ENCODE data around the gene PCED1B.
"Not testable (repeated sequence)": the region's sequence is repeated elsewhere in the genome, so short reads cannot be mapped to it uniquely, and the experiment has no call there.

PCED1B gene

DNA sequence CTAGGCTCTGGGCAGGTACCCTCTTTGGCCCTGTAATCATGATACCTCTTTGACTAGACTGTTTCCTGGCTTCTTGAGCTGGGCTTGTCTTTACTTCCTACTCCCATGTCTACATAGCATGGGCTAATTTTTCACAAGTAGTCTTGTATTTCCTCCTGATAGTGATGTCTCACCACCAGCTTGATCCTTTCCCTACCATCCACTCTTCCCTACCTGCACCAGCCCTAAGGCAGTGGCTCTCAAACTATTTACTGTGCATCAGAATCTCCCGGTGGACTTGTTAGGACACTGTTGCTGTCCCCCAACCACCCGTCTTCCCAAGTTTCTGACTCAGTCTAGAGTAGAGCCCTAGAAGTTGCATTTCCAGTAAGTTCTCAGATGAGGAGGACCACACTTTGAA lies 163.0 kb downstream of the PCED1B start:
- no peak for DNase-seq

DNA sequence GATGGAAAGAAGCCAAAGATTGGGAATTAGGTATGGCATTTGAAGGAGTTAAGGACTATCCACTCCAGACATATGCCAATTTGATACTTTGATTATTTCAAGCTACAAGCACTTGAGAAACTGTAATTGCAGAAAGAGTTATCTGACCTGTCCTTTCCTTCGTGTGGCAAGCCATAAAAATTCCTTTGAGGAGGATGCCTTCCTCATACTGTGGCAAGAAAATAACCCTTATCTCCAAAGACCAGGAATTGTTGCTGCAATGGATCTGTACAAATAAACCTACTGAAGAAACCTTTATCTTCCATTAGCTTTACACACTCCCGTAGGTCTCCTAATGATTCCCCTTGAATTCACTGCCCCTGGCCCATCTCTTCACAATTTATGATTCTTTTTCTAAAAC lies 165.4 kb downstream of the PCED1B start:
- DNase-seq: no peak

DNA sequence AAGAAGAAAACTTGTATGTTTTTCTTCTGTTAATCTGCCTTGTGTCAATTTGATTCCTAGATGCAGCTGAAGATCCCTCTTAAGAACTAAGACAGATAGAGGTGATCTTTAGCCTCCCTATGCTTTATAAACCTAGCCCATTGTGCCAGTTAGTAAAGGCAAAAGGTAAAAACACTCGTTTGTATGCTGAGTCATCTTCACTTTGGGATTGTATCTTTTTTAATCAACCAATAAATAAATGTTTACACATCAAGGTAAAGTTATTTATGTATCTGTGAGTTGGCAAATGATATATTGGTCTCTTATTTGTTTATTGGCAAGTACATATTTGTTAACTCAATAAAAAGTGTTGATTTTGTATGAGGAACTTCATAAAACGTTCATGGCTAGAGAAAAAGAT lies 166.2 kb downstream of the PCED1B start:
- no peak for DNase-seq

DNA sequence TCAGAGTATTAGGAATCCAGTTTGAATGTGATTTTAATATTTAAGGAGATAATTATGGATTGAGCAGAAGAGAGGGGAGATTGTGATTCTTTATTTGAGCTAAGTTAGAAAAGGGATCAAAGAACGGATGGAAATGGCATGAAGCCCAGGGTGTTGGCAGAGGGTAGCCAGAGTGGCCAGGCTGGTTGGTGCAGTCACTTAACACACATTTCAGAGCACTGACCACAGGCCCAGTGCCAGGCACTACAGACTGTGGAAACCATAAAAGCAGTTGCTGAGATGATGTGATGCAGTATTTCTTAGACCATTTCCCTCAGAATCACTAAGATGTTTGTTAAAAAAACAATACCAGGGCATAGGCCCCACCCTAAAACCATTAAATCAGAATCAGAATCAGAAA lies 168.0 kb downstream of the PCED1B start:
- no peak for DNase-seq

DNA sequence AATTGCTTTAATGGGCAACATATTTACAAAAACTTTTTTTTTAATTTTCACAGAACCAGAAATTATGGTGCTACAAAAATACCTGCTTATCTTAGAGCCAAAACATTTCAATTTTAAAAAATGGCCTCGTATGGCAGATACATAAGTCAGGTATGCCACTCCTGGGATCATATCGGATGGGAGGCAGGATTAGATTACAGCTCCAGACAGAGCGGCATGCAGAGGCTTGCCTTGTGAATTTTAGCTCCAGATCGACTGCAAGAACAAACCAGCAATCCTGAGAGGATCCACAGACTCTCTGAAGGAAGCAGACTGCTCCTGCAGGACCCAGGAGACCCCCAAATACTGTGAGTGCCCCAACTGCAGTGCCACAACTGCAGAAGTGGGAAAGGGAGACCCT lies 169.7 kb downstream of the PCED1B start:
- DNase-seq: no peak

DNA sequence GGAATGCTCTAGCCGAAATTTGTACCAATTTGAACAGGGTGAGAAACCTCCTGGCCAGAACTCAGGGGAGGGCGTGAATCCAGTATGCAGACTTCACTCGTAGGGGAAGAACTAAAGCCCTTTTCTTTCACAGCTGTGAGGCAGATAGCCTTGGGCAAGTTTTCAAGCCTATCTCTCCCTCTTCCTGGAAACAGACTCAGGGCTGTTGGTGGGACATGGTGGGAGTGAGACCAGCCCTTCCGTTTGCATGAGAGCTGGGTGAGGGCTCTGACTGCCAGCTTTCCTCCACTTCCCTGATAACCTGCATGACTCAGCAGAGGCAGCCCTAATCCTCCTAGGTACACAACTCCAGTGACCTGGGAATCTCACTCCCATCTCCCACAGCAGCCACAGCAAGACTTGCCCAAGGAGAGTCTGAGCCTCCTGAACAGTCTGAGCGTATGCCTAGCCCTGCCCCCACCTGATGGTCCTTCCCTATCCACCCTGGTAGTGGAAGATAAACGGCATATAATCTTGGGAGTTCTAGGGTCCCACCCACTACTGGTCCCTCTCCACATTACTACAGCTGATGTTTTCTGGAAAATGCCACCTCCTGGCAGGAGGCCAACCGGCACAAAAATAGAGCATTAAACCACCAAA lies 170.4 kb downstream of the PCED1B start:
- DNase-seq: no peak

DNA sequence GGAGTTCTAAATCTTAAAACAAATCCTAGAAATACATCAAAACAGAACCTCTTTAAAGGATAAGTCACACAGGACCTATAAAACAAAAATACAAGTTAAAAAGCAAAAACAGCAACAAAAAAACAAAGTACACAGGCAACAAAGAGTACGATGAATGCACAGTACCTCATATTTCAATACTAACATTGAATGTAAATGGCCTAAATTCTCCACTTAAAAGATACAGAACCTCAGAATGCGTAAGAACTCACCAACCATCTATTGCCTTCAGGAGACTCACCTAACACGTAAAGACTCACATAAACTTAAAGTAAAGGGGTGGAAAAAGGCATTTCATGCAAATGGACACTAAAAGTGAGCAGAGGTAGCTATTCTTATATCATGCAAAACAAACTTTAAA lies 172.5 kb downstream of the PCED1B start:
- DNase-seq: no peak

DNA sequence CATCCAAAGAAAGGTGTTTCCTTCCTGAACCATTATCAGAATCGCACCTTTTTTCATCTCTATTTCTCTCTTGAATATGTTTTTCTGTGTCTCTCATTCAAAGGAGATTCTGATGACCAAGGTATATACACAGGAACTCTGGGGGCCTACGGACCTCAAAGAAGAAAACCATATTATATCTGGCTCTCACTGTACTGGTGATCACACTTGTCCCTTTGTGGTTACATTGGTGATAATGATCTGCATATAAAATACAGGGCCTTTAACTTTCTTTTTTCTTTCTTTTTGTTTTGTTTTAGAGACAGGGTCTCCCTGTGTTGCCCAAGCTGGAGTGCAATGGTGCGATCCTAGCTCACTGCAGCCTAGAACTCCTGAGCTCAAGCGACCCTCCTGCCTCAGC lies 185.5 kb downstream of the PCED1B start:
- DNase-seq: no peak

DNA sequence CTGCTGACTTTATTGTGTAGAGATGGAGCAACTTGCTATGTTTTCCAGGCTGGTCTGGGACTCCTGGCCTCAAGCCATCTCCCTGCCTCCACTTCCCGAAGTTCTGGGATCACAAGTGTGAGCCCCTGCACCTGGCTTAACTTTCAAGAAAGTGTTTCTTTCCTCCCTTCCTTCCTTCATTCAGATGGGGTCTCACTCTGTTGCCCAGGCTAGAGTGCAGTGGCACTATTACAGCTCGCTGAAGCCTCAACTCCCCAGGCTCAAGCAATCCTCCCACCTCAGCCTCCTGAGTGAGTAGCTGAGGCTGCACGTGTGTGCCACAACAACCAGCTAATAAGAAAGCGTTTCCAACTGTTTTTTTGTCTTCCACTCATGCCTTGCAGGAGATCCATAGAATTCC lies 186.0 kb downstream of the PCED1B start:
- DNase-seq: no peak

DNA sequence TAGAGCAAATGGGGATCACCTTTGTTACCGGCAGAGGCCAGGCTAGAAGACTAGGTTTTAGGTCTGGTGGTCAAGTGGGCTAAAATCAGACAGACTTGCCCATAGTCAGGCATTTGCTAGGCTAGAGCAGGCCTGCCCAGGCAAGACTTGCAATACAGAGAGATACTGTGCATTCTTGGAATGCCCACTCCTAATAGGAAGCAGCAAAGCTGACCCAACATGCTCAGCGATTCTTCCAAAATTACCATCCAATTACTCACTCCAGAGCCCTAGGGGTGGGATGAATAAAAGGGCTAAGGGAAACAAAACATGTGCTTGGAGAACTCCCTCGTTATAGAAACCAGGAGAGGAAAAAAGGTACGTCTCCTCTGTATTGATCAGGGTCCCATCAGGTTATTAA lies 188.2 kb downstream of the PCED1B start:
- peak; percentile 44 for DNase-seq

DNA sequence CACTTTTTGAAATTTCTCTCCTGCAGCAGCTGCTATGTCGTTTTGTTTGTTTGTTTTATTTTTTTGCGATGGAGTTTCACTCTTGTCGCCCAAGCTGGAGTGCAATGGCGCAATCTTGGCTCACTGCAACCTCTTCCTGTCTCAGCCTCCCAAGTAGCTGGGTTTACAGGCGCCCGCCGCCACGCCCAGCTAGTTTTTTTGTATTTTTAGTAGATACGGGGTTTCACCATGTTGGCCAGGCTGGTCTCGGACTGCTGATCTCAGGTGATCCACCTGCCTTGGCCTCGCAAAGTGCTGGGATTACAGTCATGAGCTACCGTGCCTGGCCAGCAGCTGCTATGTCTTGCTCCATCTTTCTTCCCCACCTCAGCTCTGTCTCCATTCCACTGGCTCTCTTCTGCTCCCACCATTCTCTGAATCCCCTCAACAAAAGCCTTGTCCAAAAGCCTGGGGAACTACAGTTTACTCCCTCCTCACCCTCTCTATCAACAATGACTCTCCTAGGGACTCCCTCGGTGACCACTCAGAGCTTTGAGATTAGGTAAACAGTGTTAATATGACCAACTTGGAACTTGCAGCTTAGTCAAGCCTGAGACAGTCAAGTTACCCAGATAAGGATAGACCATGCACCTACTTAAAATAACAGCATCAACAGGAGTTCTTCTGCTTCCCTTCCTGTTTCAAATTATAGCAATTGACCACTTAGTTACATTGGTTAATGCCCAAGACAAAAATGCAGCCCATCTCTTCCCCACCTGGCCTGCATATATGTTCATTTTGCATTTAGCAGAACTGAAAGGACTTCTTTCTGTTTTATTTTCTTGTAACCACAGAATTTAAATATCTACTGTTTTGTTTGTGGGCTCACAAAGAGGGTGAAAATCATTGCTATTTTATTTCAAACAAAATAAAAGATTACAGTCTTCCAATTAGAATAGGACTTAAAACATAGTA lies 189.4 kb downstream of the PCED1B start:
- no peak for DNase-seq

DNA sequence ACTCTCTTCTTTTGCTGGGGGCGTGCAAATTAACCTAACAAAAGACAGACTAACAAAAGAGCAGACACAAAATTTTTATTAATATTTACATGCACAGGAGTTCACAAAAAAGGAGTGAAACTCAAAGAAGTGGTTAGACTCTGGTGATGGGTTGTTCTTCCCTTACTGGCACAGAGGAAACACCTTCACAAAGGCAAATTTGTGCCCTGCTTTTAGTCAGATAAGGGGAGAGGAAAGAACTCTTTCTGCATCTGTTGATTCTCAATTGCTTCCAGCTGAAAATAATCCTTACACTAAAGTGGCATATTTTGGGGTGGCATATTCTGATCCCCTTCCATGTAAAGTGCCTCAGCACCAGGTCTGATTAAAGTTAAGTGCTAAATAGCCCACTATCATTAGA lies 190.5 kb downstream of the PCED1B start:
- DNase-seq: no peak

DNA sequence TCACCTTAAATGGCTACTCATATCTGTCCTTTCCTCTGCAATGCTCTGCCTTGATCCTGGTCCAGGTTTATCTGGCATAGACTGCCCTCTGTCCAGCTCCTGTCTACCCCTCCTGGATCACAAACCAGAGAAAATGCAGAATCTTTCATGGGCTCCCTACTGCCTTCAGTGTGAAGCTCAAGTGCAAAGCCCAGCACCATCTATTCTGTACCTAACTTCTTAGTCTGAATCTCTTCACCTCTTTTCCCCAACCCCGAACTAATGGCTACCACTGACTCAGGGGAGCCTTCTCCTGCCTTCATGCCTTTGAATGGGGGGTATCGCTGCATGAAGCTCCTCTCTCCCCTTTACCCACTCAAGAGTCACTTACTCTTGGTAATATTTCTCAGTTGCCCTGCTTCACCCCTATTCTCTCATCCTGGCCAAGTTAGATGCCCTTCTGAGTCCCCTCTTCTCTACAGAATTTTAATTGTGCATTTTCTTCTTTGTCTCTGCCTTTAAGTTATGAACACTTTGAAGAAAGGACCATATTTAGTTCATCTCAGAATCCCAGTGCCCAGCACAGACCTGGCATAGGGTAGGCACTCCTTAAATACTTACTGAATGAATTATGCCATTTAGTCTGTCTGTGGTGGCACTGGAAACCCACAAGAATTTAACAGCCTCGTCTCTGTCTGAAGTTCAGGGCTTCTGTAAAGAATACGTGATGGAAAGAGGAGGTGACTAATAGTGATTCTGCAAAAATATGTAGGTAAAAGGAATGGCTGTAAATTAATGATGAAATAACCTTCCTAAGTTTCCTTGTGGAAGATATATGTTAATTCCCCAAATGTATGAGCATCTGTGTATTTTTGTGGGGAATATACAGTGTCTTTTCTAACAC lies 191.6 kb downstream of the PCED1B start:
- peak; percentile 97 for DNase-seq

DNA sequence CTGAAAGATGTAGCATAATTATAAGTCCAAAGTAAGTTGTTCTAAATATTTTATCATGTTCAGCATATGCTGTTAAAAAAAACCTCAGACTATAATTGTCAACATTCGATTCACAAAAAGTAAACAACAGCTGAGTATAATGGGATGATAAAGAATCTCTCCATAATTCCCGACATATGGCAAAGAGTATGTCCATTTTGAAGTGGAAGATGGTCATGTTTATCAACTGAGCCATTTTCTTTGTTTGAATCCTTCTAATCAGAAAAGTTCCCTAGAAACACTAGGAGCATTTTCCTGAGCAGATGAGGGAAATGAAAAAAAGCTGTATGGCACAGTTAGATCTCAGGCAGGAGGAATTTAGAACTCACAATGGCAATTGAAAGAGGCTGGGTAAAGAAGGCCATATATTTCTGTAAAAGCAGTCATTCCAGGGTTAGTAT lies 192.4 kb downstream of the PCED1B start:
- DNase-seq: peak; percentile 32

DNA sequence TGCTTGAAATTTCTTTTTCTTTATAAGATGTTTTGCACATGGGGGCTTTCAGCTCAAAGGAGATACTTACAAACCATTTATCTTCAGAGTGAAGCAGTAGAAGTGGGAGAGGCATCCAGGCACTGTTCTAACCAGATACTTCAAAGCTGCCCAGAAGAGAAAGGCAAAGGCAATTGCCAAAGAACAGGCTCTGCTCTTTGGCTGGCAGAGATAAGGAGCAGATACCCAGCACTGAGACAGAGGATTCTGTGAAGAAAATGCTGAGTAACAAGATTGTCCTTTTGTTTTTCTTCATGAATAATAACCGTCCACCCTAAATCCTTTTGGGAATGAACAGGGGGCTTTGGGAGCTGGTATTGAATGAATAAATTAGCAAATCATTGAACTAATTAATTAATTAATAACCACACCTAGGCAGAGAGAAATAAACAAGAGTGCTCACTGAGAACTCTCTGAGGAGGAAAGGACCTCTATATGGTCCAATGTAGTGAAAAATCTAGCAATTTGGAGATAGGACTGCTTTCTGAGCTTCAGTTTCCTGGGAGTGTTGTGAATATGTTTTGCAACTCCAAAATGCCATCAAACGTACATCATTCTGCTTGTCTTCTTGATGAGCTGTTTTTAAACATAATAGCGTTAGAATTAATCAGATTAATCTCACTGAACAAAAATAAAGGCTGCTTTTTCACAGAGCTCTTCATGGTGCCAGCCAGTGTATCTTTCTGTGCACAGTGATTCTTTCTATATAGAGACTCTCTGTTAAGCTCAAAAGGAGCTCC lies 193.2 kb downstream of the PCED1B start:
- peak; percentile 38 for DNase-seq

DNA sequence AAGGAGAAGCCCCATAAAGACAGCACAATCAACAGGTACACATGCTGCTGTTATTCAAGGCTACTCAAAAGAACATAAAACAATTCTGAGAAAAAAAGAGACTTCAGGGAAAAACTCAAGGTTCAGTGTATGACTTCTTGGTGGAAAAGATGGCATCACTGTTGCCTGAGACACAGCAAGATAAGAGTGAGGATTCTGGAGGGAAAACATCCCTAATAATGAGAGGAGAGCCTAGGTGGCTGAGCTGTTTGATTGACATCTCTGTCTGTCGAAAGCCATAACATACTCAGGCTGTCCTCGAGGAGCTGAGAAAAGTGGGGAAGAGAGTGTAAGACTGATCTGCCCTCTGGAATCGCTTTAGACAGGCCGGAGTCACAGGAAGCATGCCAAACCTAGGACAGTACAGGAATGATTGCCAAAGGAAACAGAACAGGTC lies 193.8 kb downstream of the PCED1B start:
- DNase-seq: no peak

DNA sequence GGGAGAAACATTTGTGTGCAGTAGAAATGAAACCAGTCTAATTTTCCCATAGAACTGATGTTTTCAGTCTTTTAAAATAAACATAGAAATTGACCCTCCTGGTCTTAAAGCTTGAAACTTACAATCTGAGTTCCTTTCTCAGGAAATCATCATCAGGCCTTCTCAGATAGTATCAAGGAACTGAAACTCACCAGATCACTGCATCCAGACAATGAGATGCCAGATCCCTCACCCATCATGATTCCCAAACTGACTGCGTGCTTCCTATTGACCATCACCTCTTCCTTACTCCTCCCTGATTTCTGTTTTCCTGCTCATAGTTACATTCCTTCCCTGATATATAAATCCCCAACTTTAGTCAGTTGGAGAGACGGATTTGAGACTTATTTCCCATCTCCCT lies 195.3 kb downstream of the PCED1B start:
- DNase-seq: no peak

DNA sequence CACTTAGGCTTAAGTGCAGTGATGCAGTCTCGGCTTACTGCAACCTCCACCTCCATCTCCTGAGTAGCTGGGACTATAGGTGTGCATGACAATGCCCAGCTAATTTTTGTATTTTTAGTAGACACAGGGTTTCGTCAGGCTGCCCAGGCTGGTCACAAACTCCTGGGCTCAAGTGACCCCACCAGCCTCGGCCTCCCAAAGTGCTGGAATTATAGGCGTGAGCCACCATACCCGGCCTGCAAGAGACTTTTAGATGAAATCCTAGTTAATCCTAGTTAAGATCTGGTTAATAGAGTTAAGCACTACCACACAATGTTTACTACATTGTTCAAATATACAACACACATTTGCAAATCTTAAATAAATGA lies 196.8 kb downstream of the PCED1B start:
- no peak for DNase-seq

DNA sequence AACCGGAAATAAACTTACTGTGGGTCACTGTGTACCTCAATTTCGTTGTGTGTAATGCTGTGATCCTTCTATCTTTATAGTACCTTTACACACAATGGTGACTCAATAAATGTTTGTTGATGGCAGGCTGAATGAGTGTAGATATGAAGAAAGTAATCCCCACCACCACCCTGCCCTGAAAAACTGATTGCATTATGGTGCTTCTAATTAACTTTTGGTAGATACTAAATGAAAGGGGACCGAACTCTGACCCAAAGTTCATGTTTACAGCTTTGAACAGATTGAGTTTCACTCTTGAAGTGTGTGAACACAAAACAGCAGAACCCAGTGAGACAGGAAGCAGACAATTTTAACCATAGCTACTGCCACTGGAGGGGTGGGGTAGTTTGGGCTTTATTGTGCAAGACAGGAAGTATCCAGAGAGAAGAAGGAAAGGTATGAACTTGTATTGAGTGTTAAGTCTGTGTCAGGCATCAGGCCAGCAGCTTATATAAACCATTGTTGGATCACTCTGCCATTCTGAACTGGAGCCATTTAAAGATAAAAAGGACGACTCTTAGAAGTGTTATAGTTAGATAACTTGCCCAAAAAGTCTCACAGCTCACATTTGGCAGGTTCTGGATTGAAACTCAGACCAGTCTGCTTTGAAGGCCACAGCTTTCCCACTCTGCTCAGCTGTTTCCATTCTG lies 197.3 kb downstream of the PCED1B start:
- DNase-seq: peak; percentile 79

DNA sequence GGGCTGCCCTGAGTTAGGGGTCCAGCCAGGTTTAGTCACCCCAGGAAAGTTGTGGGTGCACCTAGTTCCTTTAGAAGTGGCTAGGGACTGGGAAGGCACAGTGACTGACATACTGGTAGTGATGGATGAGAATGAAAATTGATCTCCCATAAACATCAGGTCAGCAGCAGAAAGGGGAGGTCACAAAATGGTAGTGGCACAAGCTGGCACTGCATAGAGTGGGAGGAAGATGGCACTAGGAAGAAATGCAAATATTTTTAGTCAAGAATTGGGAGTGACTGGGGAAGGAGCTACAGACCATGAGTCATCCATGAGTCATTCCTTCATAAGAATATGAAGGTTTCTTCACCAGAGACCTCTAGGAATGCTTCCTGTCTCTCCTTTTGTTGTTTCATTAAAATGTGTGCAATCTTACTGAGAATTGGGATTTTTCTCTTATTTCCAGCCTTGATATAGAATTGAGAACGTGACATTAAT lies 198.6 kb downstream of the PCED1B start:
- DNase-seq: peak; percentile 95

DNA sequence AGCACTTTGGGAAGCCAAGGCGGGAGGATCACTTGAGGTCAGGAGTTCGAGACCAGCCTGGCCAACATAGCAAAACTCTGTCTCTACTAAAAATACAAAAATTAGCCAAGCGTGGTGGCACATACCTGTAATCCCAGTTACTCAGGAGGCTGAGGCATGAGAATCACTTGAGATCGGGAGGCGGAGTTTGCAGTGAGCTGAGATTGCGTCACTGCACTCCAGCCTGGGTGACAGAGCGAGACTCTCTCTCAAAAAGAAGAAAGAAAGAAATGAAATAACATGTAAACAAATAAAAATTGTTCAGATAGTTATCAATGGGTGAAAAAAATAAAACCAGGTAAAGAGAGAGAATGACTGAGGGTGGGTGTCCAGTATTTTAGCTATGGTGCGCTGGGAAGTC lies 200.3 kb downstream of the PCED1B start:
- not testable (repeated sequence) for DNase-seq
